ENCODE results near the gene EBI3. TPM values are rescaled to one million over a fixed set of nuclear protein-coding genes. Genes with fewer than 3 reads are reported as not detected.

EBI3 gene
- total RNA-seq, 2 experiments from 2014 or later = not detected

DNA sequence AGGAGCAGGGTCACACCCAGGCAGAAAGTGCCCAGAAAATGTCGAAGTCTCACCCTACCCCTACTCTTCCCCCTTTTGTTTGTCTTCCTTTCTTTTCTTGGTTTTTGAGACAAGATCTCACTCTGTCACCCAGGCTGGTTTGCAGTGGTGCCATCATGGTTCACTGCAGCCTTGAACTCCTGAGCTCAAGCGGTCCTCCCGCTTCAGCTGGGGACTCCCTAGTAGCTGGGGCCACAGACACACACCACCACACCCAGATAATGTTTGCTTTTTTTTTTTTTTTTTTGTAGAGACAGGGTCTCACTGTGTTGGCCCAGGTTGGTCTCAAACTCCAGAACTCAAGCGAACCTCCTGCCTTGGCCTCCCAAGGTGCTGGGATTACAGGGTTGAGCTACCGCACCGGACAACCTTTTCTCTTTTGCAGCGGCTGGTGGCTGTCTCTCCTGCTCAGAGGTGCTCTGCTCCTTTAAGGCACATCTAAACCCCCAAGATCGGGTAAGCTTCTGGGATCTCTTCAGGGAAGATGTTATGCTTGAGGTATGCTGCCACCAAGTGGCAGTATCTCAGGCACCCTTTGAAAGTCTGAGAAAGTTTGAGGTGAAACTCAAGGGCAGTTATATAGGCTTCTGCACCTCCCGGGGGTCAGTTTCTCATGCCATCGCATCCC is 22.4 kb upstream of the EBI3 start:
- Histone ChIP-seq H3K27me3 (ENCODE audit: control insufficient read depth in 1 of 2, insufficient read depth in 2 of 2, low read length in 2 of 2) (peaks cover 0 to 5% of the 10 kb centered on the region in 2 experiments), H3K9me3 (ENCODE audit: control insufficient read depth in 1 of 2, insufficient read depth in 1 of 2, low read length in 2 of 2) (peaks cover 0 to 7% of the 10 kb centered on the region in 2 experiments), H3K36me3 (ENCODE audit: insufficient read depth, low read length) (no peaks in the 10 kb centered on the region), H3K4me1 (ENCODE audit: insufficient read depth, low read length) (peaks cover 3% of the 10 kb centered on the region), H3K4me3 (ENCODE audit: low read length) (no peak overlapping the region), H3K27ac (ENCODE audit: low read depth in 1 of 2, low read length in 2 of 2) (no peak overlapping the region)
- no peaks in the 10 kb centered on the region for H3K9me3 Mint-ChIP-seq
- no peaks in the 10 kb centered on the region for H3K4me1 Mint-ChIP-seq (ENCODE audit: low read depth)
- no peaks in the 10 kb centered on the region for H3K36me3 Mint-ChIP-seq (ENCODE audit: low read depth)
- ChIA-PET CTCF (interaction anchor here (0.6 kb wide), 1 partner anchor 1675 kb away, joined by 3 read pairs; no protein-coding TSS in a partner anchor), POLR2A (no interaction called here)
- no peak for DNase-seq
- intact Hi-C loops (cut with DNase I, micrococcal nuclease) = loop anchor here in 1 of 2 experiments (10.0 kb wide), 2 partner anchors 512 to 542 kb away; no protein-coding TSS in a partner anchor
- peaks cover 9% of the 10 kb centered on the region for H3K27me3 Mint-ChIP-seq
- no peak for ATAC-seq (ENCODE audit: poor library complexity)
- TF ChIP-seq, protein P1, sequence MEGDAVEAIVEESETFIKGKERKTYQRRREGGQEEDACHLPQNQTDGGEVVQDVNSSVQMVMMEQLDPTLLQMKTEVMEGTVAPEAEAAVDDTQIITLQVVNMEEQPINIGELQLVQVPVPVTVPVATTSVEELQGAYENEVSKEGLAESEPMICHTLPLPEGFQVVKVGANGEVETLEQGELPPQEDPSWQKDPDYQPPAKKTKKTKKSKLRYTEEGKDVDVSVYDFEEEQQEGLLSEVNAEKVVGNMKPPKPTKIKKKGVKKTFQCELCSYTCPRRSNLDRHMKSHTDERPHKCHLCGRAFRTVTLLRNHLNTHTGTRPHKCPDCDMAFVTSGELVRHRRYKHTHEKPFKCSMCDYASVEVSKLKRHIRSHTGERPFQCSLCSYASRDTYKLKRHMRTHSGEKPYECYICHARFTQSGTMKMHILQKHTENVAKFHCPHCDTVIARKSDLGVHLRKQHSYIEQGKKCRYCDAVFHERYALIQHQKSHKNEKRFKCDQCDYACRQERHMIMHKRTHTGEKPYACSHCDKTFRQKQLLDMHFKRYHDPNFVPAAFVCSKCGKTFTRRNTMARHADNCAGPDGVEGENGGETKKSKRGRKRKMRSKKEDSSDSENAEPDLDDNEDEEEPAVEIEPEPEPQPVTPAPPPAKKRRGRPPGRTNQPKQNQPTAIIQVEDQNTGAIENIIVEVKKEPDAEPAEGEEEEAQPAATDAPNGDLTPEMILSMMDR (IDR thresholded peaks at IDR 0.05) = no peak
- no peak overlapping the region for H3K27ac Mint-ChIP-seq
- no peak overlapping the region for H3K4me3 Mint-ChIP-seq

DNA sequence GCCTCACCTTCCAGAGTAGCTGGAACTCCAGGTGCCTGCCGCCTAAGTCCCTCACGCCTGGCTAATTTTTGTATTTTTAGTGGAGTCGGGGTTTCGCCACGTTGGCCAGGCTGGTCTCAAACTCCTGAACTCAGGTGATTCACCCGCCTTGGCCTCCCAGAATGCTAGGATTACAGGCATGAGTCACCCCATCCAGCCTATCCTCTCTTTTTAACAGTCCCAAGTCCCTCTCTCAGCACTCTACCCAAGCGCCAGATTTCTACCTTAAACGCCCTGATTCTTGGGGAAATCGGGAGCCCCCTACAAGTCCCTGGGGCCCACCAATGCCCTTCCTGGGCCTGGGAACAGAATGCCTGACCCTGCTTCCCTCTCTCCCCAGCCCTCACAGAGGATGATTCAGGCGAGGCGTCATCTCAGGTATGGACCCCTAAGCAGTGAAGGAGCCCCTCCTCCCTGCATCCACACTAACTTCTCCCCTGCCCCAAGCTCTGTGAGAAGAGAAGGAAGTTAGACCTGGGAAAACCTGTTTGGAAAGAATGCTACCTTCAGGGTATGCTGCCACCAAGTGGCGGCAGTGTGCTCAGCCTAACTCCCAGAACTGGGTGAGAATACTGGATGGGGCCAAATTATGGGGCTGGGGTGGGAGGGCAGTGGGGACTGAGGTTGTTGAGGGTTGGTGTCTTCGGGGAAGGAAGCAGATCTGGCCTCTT is 20.8 kb upstream of the EBI3 start:
- no peak for DNase-seq
- Histone ChIP-seq H3K27me3 (ENCODE audit: control insufficient read depth in 1 of 2, insufficient read depth in 2 of 2, low read length in 2 of 2) (peaks cover 0 to 5% of the 10 kb centered on the region in 2 experiments), H3K4me3 (ENCODE audit: low read length) (no peak overlapping the region), H3K36me3 (ENCODE audit: insufficient read depth, low read length) (no peaks in the 10 kb centered on the region), H3K4me1 (ENCODE audit: insufficient read depth, low read length) (peaks cover 3% of the 10 kb centered on the region), H3K9me3 (ENCODE audit: control insufficient read depth in 1 of 2, insufficient read depth in 1 of 2, low read length in 2 of 2) (peaks cover 0 to 7% of the 10 kb centered on the region in 2 experiments), H3K27ac (ENCODE audit: low read depth in 1 of 2, low read length in 2 of 2) (no peak overlapping the region)
- TF ChIP-seq, protein P1 (IDR thresholded peaks at IDR 0.05) = peak; percentile 19
- H3K27me3 Mint-ChIP-seq = peaks cover 9% of the 10 kb centered on the region
- no peaks in the 10 kb centered on the region for H3K9me3 Mint-ChIP-seq
- ChIA-PET POLR2A (no interaction called here), CTCF (no interaction called here)
- intact Hi-C loops (cut with DNase I, micrococcal nuclease) = loop anchor here in 1 of 2 experiments (10.0 kb wide), 2 partner anchors 514 to 544 kb away; no protein-coding TSS in a partner anchor
- ATAC-seq (ENCODE audit: poor library complexity) = no peak
- H3K36me3 Mint-ChIP-seq (ENCODE audit: low read depth) = no peaks in the 10 kb centered on the region
- H3K4me1 Mint-ChIP-seq (ENCODE audit: low read depth) = no peaks in the 10 kb centered on the region
- no peak overlapping the region for H3K4me3 Mint-ChIP-seq
- no peak overlapping the region for H3K27ac Mint-ChIP-seq

DNA sequence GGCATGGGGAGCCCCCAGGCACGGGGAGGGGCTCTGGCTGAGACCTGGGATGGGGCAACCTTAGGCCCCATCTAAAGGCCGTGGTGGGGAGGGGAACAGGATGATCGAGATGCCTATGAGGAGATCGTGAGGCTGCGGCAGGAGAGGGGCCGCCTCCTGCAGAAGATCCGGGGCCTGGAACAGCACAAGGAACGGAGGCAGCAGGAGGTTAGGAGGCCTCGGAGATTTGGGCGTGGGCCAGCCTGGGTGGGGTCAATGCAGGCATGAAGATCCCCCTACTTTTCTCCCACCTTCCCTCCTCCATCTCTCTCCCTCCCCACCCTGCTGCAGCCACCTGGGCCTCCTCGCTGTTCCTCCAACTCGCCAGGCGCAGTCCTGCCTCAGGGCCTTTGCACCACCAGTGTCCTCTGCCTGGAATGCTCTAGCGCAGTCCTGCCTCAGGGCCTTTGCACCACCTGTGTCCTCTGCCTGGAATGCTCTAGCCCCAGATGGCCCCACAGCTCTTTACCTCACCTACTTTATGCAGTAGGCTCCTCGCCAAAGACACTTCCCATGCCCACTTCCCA is 19.1 kb upstream of the EBI3 start:
- H3K27me3 Mint-ChIP-seq = peaks cover 3% of the 10 kb centered on the region
- Histone ChIP-seq H3K4me3 (ENCODE audit: low read length) (no peak overlapping the region), H3K36me3 (ENCODE audit: insufficient read depth, low read length) (no peaks in the 10 kb centered on the region), H3K27ac (ENCODE audit: low read depth in 1 of 2, low read length in 2 of 2) (no peak overlapping the region), H3K27me3 (ENCODE audit: control insufficient read depth in 1 of 2, insufficient read depth in 2 of 2, low read length in 2 of 2) (peaks cover 0 to 5% of the 10 kb centered on the region in 2 experiments), H3K4me1 (ENCODE audit: insufficient read depth, low read length) (peaks cover 10% of the 10 kb centered on the region), H3K9me3 (ENCODE audit: control insufficient read depth in 1 of 2, insufficient read depth in 1 of 2, low read length in 2 of 2) (peaks cover 0 to 7% of the 10 kb centered on the region in 2 experiments)
- H3K4me3 Mint-ChIP-seq = no peak overlapping the region
- ATAC-seq (ENCODE audit: poor library complexity) (no peak), DNase-seq (no peak)
- H3K27ac Mint-ChIP-seq = no peak overlapping the region
- H3K36me3 Mint-ChIP-seq (ENCODE audit: low read depth) = no peaks in the 10 kb centered on the region
- ChIA-PET POLR2A (no interaction called here), CTCF (no interaction called here)
- TF ChIP-seq, protein P1 (IDR thresholded peaks at IDR 0.05) = no peak
- intact Hi-C loops (cut with DNase I, micrococcal nuclease) = no loop called here
- H3K4me1 Mint-ChIP-seq (ENCODE audit: low read depth) = peaks cover 10% of the 10 kb centered on the region
- no peaks in the 10 kb centered on the region for H3K9me3 Mint-ChIP-seq
